Activated CD4-positive, alpha-beta T cell treated with anti-CD3 and anti-CD28 coated beads, Interleukin-2, amount 10 ng/mL, durations not matched to agents 24 days and 14 days (primary cell): ENCODE measurements around the gene ITIH6. TPM values are rescaled to one million over a fixed set of nuclear protein-coding genes. Genes with fewer than 3 reads are reported as not detected.
"Not testable (repeated sequence)": the region's sequence is repeated elsewhere in the genome, so short reads cannot be mapped to it uniquely, and the experiment has no call there.

Source experiments
- DNase-seq: peaks from one replicate; pipeline ENCODE4 v3.0.0; 2022
- H3K27ac Mint-ChIP-seq: one replicate; pipeline ENCODE4 v1.8.0; 2022; ENCODE audit warnings: mild to moderate bottlenecking, mixed read lengths
- H3K27me3 Mint-ChIP-seq: one replicate; pipeline ENCODE4 v1.8.0; 2022; ENCODE audit warnings: mixed read lengths
- H3K36me3 Mint-ChIP-seq: one replicate; pipeline ENCODE4 v1.8.0; 2022; ENCODE audit warnings: low read depth, mild to moderate bottlenecking, mixed read lengths
- H3K4me1 Mint-ChIP-seq: one replicate; pipeline ENCODE4 v1.8.0; 2021; ENCODE audit warnings: mixed read lengths
- H3K4me3 Mint-ChIP-seq: one replicate; pipeline ENCODE4 v1.8.0; 2022; ENCODE audit warnings: mild to moderate bottlenecking, moderate library complexity, mixed read lengths
- H3K9me3 Mint-ChIP-seq: one replicate; pipeline ENCODE4 v1.8.0; 2021; ENCODE audit warnings: mixed read lengths
- intact Hi-C: fragments of 100-400 bp; cut with micrococcal nuclease; formaldehyde crosslinking; loops from one replicate; pipeline ENCODE4 v1.15.1; 2023
- total RNA-seq: library from RNA; stranded (reverse); gene quantifications from 2 replicates; pipeline ENCODE4 v1.2.3, GENCODE V29; 2022

ITIH6 gene, protein sequence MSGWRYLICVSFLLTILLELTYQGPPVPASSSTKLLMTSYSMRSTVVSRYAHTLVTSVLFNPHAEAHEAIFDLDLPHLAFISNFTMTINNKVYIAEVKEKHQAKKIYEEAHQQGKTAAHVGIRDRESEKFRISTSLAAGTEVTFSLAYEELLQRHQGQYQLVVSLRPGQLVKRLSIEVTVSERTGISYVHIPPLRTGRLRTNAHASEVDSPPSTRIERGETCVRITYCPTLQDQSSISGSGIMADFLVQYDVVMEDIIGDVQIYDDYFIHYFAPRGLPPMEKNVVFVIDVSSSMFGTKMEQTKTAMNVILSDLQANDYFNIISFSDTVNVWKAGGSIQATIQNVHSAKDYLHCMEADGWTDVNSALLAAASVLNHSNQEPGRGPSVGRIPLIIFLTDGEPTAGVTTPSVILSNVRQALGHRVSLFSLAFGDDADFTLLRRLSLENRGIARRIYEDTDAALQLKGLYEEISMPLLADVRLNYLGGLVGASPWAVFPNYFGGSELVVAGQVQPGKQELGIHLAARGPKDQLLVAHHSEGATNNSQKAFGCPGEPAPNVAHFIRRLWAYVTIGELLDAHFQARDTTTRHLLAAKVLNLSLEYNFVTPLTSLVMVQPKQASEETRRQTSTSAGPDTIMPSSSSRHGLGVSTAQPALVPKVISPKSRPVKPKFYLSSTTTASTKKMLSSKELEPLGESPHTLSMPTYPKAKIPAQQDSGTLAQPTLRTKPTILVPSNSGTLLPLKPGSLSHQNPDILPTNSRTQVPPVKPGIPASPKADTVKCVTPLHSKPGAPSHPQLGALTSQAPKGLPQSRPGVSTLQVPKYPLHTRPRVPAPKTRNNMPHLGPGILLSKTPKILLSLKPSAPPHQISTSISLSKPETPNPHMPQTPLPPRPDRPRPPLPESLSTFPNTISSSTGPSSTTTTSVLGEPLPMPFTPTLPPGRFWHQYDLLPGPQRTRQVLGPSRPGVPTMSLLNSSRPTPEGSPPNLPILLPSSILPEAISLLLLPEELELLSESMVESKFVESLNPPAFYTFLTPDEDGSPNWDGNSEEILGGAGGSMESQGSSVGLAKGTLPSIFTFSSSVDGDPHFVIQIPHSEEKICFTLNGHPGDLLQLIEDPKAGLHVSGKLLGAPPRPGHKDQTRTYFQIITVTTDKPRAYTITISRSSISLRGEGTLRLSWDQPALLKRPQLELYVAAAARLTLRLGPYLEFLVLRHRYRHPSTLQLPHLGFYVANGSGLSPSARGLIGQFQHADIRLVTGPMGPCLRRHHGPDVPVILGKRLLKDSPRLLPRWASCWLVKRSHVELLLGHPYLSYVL
- not detected in 2 replicates for total RNA-seq

DNA sequence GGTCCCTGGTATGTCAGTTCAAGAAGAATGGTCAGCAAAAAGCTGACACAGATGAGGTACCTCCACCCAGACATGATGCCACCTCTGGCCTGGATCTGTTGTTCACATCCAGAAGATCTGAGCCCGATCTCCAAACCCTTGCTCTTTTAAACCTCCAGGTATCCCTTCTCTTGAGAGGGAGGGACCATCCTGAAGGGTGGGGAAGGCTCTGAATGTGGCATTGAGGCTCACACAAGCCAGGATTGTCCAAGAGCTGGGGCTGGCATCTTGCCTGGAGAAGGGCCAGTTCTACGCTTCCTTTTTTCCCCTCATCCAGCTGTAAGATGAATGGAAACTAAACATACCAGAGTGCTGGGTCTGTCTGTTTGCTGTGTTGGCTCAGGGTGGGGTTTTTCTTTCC lies at the start of gene ITIH6:
ITIH6 (minus strand) TSS at position 119 of the 400 bp plus-strand sequence; CDS start at position 74, 45 bp downstream.
- no peaks in the 10 kb centered on the region for H3K4me1 Mint-ChIP-seq
- H3K27me3 Mint-ChIP-seq: peaks cover 3% of the 10 kb centered on the region
- H3K9me3 Mint-ChIP-seq: no peaks in the 10 kb centered on the region
- no peak for DNase-seq
- no peak within 1 kb of the TSS for H3K4me3 Mint-ChIP-seq
- no peaks in the 10 kb centered on the region for H3K36me3 Mint-ChIP-seq
- H3K27ac Mint-ChIP-seq: no peak within 1 kb of the TSS
- intact Hi-C loops: no loop called here

DNA sequence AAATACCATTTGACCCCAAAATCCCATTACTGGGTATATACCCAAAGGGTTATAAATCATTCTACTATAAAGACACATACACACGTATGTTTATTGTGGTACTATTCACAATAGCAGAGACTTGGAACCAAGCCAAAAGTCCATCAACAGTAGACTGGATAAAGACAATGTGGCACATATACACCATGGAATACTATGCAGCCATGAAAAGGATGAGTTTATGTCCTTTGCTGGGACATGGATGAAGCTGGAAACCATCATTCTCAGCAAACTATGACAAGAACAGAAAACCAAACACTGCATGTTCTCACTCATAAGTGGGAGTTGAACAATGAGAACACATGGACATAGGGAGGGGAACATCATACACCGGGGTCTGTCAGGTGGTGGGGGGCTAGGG lies 49.6 kb upstream of the ITIH6 start:
- intact Hi-C loops, H3K27me3 Mint-ChIP-seq, H3K36me3 Mint-ChIP-seq, H3K9me3 Mint-ChIP-seq, H3K4me1 Mint-ChIP-seq, DNase-seq, H3K4me3 Mint-ChIP-seq, H3K27ac Mint-ChIP-seq: not testable (repeated sequence)

GRCh38 chrX:54843050-54843449 lies 45.0 kb upstream of the ITIH6 start:
- no peaks in the 10 kb centered on the region for H3K9me3 Mint-ChIP-seq
- H3K27ac Mint-ChIP-seq: no peak overlapping the region
- no peaks in the 10 kb centered on the region for H3K4me1 Mint-ChIP-seq
- intact Hi-C loops: no loop called here
- no peaks in the 10 kb centered on the region for H3K27me3 Mint-ChIP-seq
- no peaks in the 10 kb centered on the region for H3K36me3 Mint-ChIP-seq
- DNase-seq: no peak
- H3K4me3 Mint-ChIP-seq: no peak overlapping the region

DNA sequence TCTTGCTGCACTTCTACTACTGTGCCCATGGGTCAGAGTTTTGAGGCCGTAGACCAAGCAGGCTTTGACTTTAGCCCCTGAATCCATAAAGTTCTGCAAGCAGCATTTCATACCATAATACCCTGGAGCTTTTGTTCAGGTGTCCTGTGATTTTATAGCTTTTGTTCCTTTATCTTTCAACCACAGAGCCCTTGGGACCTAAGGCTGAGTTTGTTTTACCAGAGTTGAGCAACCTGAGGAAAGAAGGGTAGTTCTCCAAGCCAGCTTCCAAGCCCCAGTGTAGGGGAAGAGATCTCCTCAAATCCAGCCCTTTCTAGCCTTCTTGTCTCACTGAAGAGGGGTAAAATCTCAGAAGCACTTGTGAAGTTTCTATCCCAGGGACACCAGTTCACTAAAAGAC lies 44.6 kb upstream of the ITIH6 start:
- DNase-seq: no peak
- no peaks in the 10 kb centered on the region for H3K9me3 Mint-ChIP-seq
- no peaks in the 10 kb centered on the region for H3K27me3 Mint-ChIP-seq
- intact Hi-C loops: no loop called here
- H3K4me3 Mint-ChIP-seq: no peak overlapping the region
- H3K27ac Mint-ChIP-seq: no peak overlapping the region
- no peaks in the 10 kb centered on the region for H3K4me1 Mint-ChIP-seq
- H3K36me3 Mint-ChIP-seq: no peaks in the 10 kb centered on the region

DNA sequence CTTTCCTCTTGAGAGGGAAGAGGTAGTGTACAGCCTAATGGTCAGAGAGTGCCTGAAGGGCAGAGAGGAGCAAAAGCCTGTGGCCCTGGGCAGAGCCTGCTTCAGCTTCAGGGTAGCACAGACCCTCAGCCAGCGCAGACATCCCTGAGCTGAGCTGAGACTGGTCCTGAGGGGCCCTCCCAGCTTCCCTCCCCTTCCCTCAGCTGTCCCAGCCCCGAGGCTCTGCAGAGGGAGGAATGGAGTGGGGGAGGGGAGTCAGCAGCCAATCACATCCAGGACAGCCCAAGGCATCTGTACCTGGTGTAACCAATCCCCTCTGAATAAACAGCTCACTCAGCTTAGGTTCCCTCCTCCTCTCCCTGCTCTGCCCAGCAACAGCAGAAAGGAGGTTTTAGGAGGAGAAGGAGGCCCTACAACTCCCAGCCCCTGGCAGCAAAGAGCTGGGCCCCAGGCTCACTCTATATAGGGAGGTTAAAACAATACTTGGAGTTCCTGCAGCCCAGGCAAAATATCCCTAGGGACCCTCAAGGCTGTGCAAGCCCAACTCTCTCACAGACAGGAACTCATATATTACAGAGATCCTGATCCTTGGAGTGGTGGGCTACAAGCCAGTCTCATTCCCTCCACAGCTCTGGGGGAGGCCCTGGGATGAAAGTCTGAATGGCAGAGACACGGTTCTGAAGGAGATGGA lies 43.3 kb upstream of the ITIH6 start:
- intact Hi-C loops, H3K27ac Mint-ChIP-seq, DNase-seq, H3K36me3 Mint-ChIP-seq, H3K4me1 Mint-ChIP-seq, H3K4me3 Mint-ChIP-seq, H3K9me3 Mint-ChIP-seq, H3K27me3 Mint-ChIP-seq: not testable (repeated sequence)

GRCh38 chrX:54838583-54838982 lies 40.5 kb upstream of the ITIH6 start:
- no peak for DNase-seq
- no peaks in the 10 kb centered on the region for H3K4me1 Mint-ChIP-seq
- H3K27me3 Mint-ChIP-seq: no peaks in the 10 kb centered on the region
- no peak overlapping the region for H3K4me3 Mint-ChIP-seq
- no peaks in the 10 kb centered on the region for H3K36me3 Mint-ChIP-seq
- intact Hi-C loops: no loop called here
- no peaks in the 10 kb centered on the region for H3K9me3 Mint-ChIP-seq
- no peak overlapping the region for H3K27ac Mint-ChIP-seq

DNA sequence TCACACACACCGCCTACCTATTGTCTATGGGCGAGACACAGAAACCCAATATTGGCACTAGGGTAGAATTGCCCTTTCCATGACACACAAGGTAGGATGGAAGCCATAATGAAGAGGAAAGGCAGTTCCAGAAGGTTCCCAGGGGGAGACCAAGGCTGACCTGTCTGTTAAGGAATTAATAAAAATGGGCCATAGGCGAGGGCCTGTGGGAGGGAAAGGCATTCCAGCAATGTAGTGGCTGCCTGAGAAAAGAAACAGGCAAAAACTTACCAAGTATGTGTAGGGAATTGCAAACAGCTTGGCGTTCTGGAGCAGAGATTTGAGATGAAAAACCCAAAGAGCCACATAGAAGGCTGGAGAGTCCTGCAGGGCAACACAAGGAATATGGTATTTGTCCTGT lies 28.5 kb upstream of the ITIH6 start:
- Mint-ChIP-seq H3K4me1 (no peaks in the 10 kb centered on the region), H3K4me3 (no peak overlapping the region), H3K36me3 (no peaks in the 10 kb centered on the region), H3K27ac (no peak overlapping the region), H3K27me3 (no peaks in the 10 kb centered on the region), H3K9me3 (no peaks in the 10 kb centered on the region)
- no peak for DNase-seq
- intact Hi-C loops: no loop called here

- intact Hi-C loops: no loop called here
- H3K9me3 Mint-ChIP-seq: no peaks in the 10 kb centered on the region
- no peak overlapping the region for H3K4me3 Mint-ChIP-seq
- no peaks in the 10 kb centered on the region for H3K36me3 Mint-ChIP-seq
- peak; percentile 58 for DNase-seq
- no peaks in the 10 kb centered on the region for H3K27me3 Mint-ChIP-seq
- H3K4me1 Mint-ChIP-seq: no peaks in the 10 kb centered on the region
- no peak overlapping the region for H3K27ac Mint-ChIP-seq
Measured at GRCh38 chrX:54825716-54826438, 27.8 kb upstream of the ITIH6 start.

DNA sequence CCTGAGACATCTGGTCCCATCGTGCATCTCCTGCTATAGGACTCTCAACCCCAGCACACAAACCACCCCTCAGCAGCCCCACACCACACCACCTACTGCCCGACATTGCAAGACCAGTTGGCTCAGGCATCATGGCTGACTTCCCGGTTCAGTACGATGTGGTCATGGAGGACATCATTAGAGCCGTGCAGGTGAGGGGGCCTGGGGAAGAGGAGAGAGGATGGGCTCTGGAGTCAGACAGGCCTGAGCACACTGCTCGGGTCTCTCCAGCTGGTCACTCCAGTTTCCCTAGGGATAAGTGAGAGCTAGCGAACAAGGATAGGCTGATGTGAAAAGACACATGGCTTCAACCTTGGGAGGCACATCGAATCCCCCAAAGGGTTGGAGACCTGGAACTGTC lies 26.7 kb upstream of the ITIH6 start:
- H3K27ac Mint-ChIP-seq: no peak overlapping the region
- peak; percentile 13 for DNase-seq
- intact Hi-C loops: no loop called here
- no peaks in the 10 kb centered on the region for H3K27me3 Mint-ChIP-seq
- no peaks in the 10 kb centered on the region for H3K4me1 Mint-ChIP-seq
- no peaks in the 10 kb centered on the region for H3K36me3 Mint-ChIP-seq
- H3K9me3 Mint-ChIP-seq: no peaks in the 10 kb centered on the region
- H3K4me3 Mint-ChIP-seq: no peak overlapping the region

DNA sequence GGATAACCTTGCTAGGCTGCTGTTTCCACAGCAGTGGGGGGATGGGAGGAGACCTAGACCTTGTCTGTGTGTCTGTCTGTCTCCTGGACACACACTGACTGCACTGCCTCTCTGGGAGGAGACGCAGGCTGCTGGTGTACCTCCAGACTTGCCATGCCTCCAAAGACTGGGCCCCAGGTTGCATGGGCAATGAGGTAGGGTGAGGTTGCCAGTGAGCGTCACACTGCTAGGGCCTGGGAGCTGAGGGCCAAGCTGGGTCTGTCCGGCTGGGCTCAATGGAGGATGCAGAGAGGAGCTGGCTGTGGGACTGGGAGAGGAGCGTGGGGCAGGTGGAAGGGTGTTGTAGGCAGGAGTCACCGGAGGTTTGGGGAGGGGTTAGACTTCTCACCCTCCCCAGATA lies 26.1 kb upstream of the ITIH6 start:
- Mint-ChIP-seq H3K36me3 (no peaks in the 10 kb centered on the region), H3K27ac (no peak overlapping the region), H3K4me3 (no peak overlapping the region), H3K27me3 (no peaks in the 10 kb centered on the region), H3K4me1 (no peaks in the 10 kb centered on the region), H3K9me3 (no peaks in the 10 kb centered on the region)
- DNase-seq: no peak
- intact Hi-C loops: no loop called here

GRCh38 chrX:54821310-54821709 lies 23.3 kb upstream of the ITIH6 start:
- no peak for DNase-seq
- Mint-ChIP-seq H3K4me3 (no peak overlapping the region), H3K4me1 (peaks cover 2% of the 10 kb centered on the region), H3K9me3 (no peaks in the 10 kb centered on the region), H3K27me3 (no peaks in the 10 kb centered on the region), H3K27ac (no peak overlapping the region), H3K36me3 (peaks cover 2% of the 10 kb centered on the region)
- intact Hi-C loops: no loop called here

DNA sequence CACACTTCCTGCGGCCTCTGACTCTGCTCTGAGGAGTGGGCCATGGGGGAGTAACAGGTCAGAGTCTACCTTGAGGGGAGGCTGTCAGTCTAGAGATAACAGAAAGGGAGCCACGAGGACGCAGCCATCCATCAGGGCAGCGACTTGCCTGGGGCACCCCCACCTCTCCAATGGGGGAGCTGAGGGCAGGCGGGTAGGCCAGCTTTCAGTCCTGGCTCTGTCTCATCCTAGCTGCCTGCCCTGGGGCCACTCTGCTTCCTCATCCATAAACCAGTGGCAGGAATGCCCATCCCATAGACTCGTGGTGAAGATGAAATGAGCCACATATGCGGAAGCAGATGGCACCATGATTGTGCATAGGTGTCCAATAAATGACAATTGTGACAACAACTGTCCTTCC lies 22.7 kb upstream of the ITIH6 start:
- intact Hi-C loops: no loop called here
- DNase-seq: no peak
- Mint-ChIP-seq H3K4me3 (no peak overlapping the region), H3K27me3 (no peaks in the 10 kb centered on the region), H3K27ac (no peak overlapping the region), H3K36me3 (peaks cover 8% of the 10 kb centered on the region), H3K4me1 (peaks cover 2% of the 10 kb centered on the region), H3K9me3 (no peaks in the 10 kb centered on the region)

- no peaks in the 10 kb centered on the region for H3K27me3 Mint-ChIP-seq
- H3K9me3 Mint-ChIP-seq: no peaks in the 10 kb centered on the region
- intact Hi-C loops: no loop called here
- DNase-seq: peak; percentile 34
- peaks cover 2% of the 10 kb centered on the region for H3K4me1 Mint-ChIP-seq
- peaks cover 10% of the 10 kb centered on the region for H3K36me3 Mint-ChIP-seq
- no peak overlapping the region for H3K27ac Mint-ChIP-seq
- no peak overlapping the region for H3K4me3 Mint-ChIP-seq
Measured at GRCh38 chrX:54819201-54819600, 21.1 kb upstream of the ITIH6 start.
